Bronchial epithelial cell (primary cell): ENCODE results near the gene RALA. TPM values are rescaled to one million over a fixed set of nuclear protein-coding genes. Genes with fewer than 3 reads are reported as not detected.
A peak's percentile ranks its signal among the peaks of the same experiment; 100 is the strongest.

ENCODE experiments used
- DNase-seq: peaks from one replicate; pipeline ENCODE4 v3.0.0-alpha.2; 2010; ENCODE audit warnings: low read depth
- FAIRE-seq: peaks from 2 replicates; lab custom pipeline; 2011; peaks lifted over from hg19 to GRCh38; lab: Jason Lieb, UNC
- H3K27me3 ChIP-seq: 2 replicates; pipeline ENCODE4 v1.5.1; 2011; ENCODE audit warnings: low read length; ENCODE audit not compliant: control insufficient read depth, insufficient read depth
- H3K36me3 ChIP-seq: 2 replicates; pipeline ENCODE4 v1.5.1; 2011; ENCODE audit warnings: low read length; ENCODE audit not compliant: control insufficient read depth, insufficient read depth
- H3K4me3 ChIP-seq: 2 replicates; pipeline ENCODE4 v1.5.1; 2011; ENCODE audit warnings: mild to moderate bottlenecking, low read depth, low read length, control low read depth
- CTCF ChIP-seq: IDR thresholded peaks from 2 replicates; pipeline ENCODE4 v1.5.1; 2011; ENCODE audit warnings: mild to moderate bottlenecking, moderate library complexity, low read length, control low read depth, inconsistent platforms; ENCODE audit not compliant: insufficient read depth, severe bottlenecking
- total RNA-seq: library from RNA; depleted of rRNA; stranded (reverse); fragments of >200 nt; gene quantifications from 2 replicates; pipeline ENCODE4 v1.2.1, GENCODE V29; 2014

The RALA gene
- total RNA-seq, 1 donor from 2014 or later: 15.3 TPM

- no peaks in the 10 kb centered on the region for H3K36me3 ChIP-seq
- TF ChIP-seq CTCF: no peak
- no peak for FAIRE-seq
- no peaks in the 10 kb centered on the region for H3K27me3 ChIP-seq
- H3K4me3 ChIP-seq: no peak overlapping the region
- DNase-seq: no peak
Observed at GRCh38 chr7:39703144-39703543, 79.8 kb downstream of the RALA start.

GRCh38 chr7:39709029-39709428 lies 85.7 kb downstream of the RALA start:
- no peaks in the 10 kb centered on the region for H3K36me3 ChIP-seq
- no peak for TF ChIP-seq CTCF
- H3K27me3 ChIP-seq: no peaks in the 10 kb centered on the region
- DNase-seq: no peak
- FAIRE-seq: no peak
- H3K4me3 ChIP-seq: no peak overlapping the region

GRCh38 chr7:39709768-39710311 lies 86.5 kb downstream of the RALA start:
- Histone ChIP-seq H3K4me3 (no peak overlapping the region), H3K36me3 (no peaks in the 10 kb centered on the region), H3K27me3 (no peaks in the 10 kb centered on the region)
- DNase-seq: no peak
- no peak for TF ChIP-seq CTCF
- FAIRE-seq: no peak

GRCh38 chr7:39712751-39713150 lies 89.4 kb downstream of the RALA start:
- no peaks in the 10 kb centered on the region for H3K36me3 ChIP-seq
- no peak for DNase-seq
- no peak for FAIRE-seq
- no peaks in the 10 kb centered on the region for H3K27me3 ChIP-seq
- H3K4me3 ChIP-seq: no peak overlapping the region
- TF ChIP-seq CTCF: no peak

GRCh38 chr7:39714447-39715091 lies 91.2 kb downstream of the RALA start:
- no peak for TF ChIP-seq CTCF
- Histone ChIP-seq H3K4me3 (no peak overlapping the region), H3K36me3 (no peaks in the 10 kb centered on the region), H3K27me3 (no peaks in the 10 kb centered on the region)
- DNase-seq (no peak), FAIRE-seq (no peak)

DNA sequence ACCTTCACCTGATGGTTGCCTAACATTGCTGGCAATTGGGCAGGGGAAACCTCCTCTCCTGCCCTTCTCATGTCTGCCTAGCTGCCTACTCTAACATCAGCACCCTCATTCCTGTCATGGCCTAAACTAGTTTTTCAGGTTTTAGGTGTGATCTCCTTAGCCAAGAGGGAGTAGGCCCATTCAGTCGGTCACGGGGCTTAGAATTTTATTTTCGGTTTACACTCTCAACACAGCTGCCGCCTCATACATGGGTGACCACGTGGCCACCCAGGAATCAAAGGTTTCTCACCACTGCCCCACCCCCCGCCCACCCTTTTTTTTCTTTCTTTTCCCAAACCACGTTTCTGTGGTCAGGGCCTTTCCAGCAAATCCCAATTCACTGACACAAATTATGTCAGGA lies 97.2 kb downstream of the RALA start:
- H3K4me3 ChIP-seq: no peak overlapping the region
- no peaks in the 10 kb centered on the region for H3K27me3 ChIP-seq
- no peak for TF ChIP-seq CTCF
- FAIRE-seq (no peak), DNase-seq (peak; percentile 95)
- H3K36me3 ChIP-seq: no peaks in the 10 kb centered on the region
